Stomach (tissue), 4 donors: ENCODE data around the gene ZNF175.

ENCODE experiments used
- CTCF ChIP-seq, 7 experiments: fragments of 450-650 bp in 4 of 7; fragments of 200-600 bp in 3 of 7; sonication (generic) in 3 of 7; IDR thresholded peaks; one replicate each; pipeline ENCODE4 v1.5.1; 2016 to 2019; ENCODE audit warnings: antibody characterized with exemption in 7 of 7, control low read depth in 2 of 7, mild to moderate bottlenecking in 1 of 7
- POLR2A ChIP-seq, 4 donors: fragments of 450-650 bp; IDR thresholded peaks; one replicate each; pipeline ENCODE4 v1.6.1; 2016; ENCODE audit warnings: antibody characterized with exemption in 4 of 4, control low read depth in 2 of 4, mild to moderate bottlenecking in 1 of 4, moderate library complexity in 1 of 4
- POLR2AphosphoS5 ChIP-seq, 3 donors: sonication (generic); formaldehyde crosslinking; IDR thresholded peaks; one replicate each; pipeline ENCODE4 v1.6.1; 2016; ENCODE audit warnings: antibody characterized with exemption in 3 of 3

GRCh38 chr19:51637362-51637978, 66.4 kb downstream of the ZNF175 start:
- TF ChIP-seq CTCF (IDR thresholded peaks at IDR 0.05) (peak in 1 of 7 experiments; percentile 28), POLR2A (IDR thresholded peaks at IDR 0.05) (no peak), POLR2AphosphoS5 (IDR thresholded peaks at IDR 0.05) (no peak)
